ENCODE measurements around the gene CASKIN1. TPM values are rescaled to one million over a fixed set of nuclear protein-coding genes. Genes with fewer than 3 reads are reported as not detected.
A peak's percentile ranks its signal among the peaks of the same experiment; 100 is the strongest.

The CASKIN1 gene
- total RNA-seq, 4 donors from 2014 or later = under 0.01 to 0.14 TPM; not detected in 2

DNA sequence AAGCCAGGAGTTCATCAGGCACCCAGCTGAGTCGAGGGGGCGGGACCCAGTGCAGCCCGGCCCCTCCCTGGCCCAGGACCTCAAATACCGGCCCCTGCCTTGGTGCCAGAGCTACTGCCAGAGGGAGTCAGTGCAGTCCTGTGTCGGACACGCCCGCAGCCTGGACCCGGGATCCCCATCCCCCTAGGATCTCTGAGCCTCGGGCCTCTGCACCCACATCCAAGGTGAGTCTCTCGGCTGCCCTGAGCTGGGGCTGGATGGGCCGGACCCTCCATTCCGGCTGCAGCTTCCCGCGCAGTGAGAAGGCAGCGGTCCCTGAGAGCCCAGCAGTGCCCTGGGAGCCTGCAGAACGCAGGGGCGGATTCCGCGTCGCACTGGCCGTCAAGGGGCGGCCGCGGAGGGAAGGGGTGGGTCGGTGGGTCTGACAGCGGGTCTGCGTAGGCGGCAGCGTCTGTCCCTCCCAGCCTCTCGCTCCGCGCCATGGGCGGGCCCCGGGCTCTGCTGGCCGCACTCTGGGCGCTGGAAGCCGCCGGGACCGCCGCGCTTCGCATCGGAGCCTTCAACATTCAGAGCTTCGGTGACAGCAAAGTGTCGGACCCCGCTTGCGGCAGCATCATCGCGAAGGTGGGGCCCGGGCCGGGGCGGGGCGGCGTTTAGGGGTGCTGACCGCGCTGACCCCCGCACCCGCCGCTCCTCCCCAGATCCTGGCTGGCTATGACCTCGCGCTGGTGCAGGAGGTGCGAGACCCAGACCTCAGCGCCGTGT is 40.1 kb upstream of the CASKIN1 start, which contains the start of gene DNASE1L2:
TSS of gene DNASE1L2 (plus strand) at position 108 of the 765 bp plus-strand sequence. CDS start at position 481, 373 bp downstream.
- intact Hi-C loops (cut with DNase I; ENCODE audit: low total_unique reads) = loop anchor here (10.0 kb wide), 1 partner anchor 232 kb away; the partner anchor contains the start of gene ZNF598
- DNase-seq = no peak
- H3K27ac ChIP-seq = no peak within 1 kb of the TSS
- peaks cover 13 to 38% (median 23%) of the 10 kb centered on the region in 4 donors for H3K4me1 ChIP-seq
- H3K9me3 ChIP-seq = no peaks in the 10 kb centered on the region
- in situ Hi-C loops (cut with MboI; ENCODE audit: low pct_ligation_motif_present in 1 of 4, low pct_unique_long_range_greater_than_20kb in 1 of 4, low sequenced_read_pairs in 3 of 4) = no loop called here
- TF ChIP-seq EP300 (IDR thresholded peaks at IDR 0.05; ENCODE audit: low read depth) (no peak), POLR2A (IDR thresholded peaks at IDR 0.05) (no peak), POLR2AphosphoS5 (IDR thresholded peaks at IDR 0.05) (no peak)
- TF ChIP-seq, protein P1, sequence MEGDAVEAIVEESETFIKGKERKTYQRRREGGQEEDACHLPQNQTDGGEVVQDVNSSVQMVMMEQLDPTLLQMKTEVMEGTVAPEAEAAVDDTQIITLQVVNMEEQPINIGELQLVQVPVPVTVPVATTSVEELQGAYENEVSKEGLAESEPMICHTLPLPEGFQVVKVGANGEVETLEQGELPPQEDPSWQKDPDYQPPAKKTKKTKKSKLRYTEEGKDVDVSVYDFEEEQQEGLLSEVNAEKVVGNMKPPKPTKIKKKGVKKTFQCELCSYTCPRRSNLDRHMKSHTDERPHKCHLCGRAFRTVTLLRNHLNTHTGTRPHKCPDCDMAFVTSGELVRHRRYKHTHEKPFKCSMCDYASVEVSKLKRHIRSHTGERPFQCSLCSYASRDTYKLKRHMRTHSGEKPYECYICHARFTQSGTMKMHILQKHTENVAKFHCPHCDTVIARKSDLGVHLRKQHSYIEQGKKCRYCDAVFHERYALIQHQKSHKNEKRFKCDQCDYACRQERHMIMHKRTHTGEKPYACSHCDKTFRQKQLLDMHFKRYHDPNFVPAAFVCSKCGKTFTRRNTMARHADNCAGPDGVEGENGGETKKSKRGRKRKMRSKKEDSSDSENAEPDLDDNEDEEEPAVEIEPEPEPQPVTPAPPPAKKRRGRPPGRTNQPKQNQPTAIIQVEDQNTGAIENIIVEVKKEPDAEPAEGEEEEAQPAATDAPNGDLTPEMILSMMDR (IDR thresholded peaks at IDR 0.05) = no peak
- peaks cover 0 to 38% (median 9%) of the 10 kb centered on the region in 4 donors for H3K36me3 ChIP-seq
- WGBS, 2 donors (ENCODE audit: low coverage in 1 of 2) = 27% methylated on average over 39 of the region's 64 CpGs; no CpG with 5 or more reads in 1 of the 2 donors
- H3K27me3 ChIP-seq = peaks cover 36% of the 10 kb centered on the region
- peak within 1 kb of the TSS in 2 of 4 donors; percentile 4 to 12 for H3K4me3 ChIP-seq

DNA sequence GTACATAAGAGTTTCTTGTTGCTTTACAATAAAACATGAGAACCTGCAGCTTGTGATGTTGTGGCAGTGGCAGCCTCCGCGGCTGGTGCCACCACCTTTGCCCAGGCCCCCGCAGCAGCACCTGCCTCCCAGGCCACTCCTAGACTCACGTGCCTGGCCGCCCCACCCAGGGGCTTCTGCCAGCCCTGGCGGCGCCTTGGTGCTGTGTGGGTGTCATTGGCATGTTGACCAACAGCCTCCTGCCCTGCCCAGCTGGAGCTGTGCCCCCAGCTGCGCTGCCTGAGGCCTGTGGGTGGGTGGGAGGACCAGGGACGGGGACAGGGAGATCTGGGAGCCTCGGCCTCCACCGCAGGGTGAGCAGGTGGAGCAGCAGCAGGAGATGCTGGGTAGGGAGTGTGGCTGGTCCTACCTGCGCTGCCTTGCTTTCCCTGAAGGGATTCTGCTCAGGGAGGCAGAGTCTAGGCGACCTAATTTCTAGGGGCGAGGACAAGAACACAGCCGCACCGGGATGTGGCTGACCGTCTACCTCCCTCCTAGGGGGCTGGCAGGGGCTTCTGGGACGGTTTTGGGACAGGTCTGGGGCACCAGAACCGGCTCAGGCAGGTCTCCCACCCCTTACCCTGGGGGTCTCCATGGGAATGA is 39.4 kb upstream of the CASKIN1 start:
- Histone ChIP-seq H3K27ac (no peak overlapping the region), H3K4me1 (peaks cover 13 to 38% (median 23%) of the 10 kb centered on the region in 4 donors), H3K36me3 (peaks cover 0 to 42% (median 9%) of the 10 kb centered on the region in 4 donors), H3K4me3 (no peak overlapping the region), H3K27me3 (peaks cover 36% of the 10 kb centered on the region), H3K9me3 (no peaks in the 10 kb centered on the region)
- intact Hi-C loops (cut with DNase I; ENCODE audit: low total_unique reads) = loop anchor here (10.0 kb wide), 1 partner anchor 231 kb away; the partner anchor contains the start of gene ZNF598
- DNase-seq = no peak
- 64% methylated on average over 19 of the region's 19 CpGs; no CpG with 5 or more reads in 1 of the 2 donors for WGBS, 2 donors (ENCODE audit: low coverage in 1 of 2)
- in situ Hi-C loops (cut with MboI; ENCODE audit: low pct_ligation_motif_present in 1 of 4, low pct_unique_long_range_greater_than_20kb in 1 of 4, low sequenced_read_pairs in 3 of 4) = no loop called here
- TF ChIP-seq EP300 (IDR thresholded peaks at IDR 0.05; ENCODE audit: low read depth) = no peak
- TF ChIP-seq POLR2AphosphoS5 (IDR thresholded peaks at IDR 0.05) = no peak
- no peak for TF ChIP-seq POLR2A (IDR thresholded peaks at IDR 0.05)
- TF ChIP-seq, protein P1 (IDR thresholded peaks at IDR 0.05) = no peak

DNA sequence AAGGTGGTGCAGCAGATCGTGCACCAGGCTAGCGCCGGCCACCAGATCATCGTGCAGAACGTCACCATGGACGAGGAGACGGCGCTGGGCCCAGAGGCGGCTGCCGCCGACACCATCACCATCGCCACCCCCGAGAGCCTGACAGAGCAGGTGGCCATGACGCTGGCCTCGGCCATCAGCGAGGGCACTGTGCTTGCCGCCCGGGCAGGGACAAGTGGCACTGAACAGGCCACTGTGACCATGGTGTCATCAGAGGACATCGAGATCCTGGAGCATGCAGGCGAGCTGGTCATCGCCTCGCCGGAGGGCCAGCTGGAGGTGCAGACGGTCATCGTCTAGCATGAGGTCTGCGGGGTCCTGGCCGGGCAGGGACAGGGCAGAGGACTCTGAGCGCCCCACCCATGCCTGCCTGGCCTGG is 38.8 kb upstream of the CASKIN1 start:
- Histone ChIP-seq H3K4me1 (peaks cover 13 to 38% (median 23%) of the 10 kb centered on the region in 4 donors), H3K27ac (no peak overlapping the region), H3K9me3 (no peaks in the 10 kb centered on the region), H3K36me3 (peaks cover 0 to 42% (median 9%) of the 10 kb centered on the region in 4 donors), H3K4me3 (no peak overlapping the region), H3K27me3 (peaks cover 36% of the 10 kb centered on the region)
- no peak for TF ChIP-seq POLR2AphosphoS5 (IDR thresholded peaks at IDR 0.05)
- TF ChIP-seq, protein P1 (IDR thresholded peaks at IDR 0.05) = no peak
- no peak for TF ChIP-seq POLR2A (IDR thresholded peaks at IDR 0.05)
- TF ChIP-seq EP300 (IDR thresholded peaks at IDR 0.05; ENCODE audit: low read depth) = no peak
- 89% methylated on average over 10 of the region's 28 CpGs; no CpG with 5 or more reads in 1 of the 2 donors for WGBS, 2 donors (ENCODE audit: low coverage in 1 of 2)
- in situ Hi-C loops (cut with MboI; ENCODE audit: low pct_ligation_motif_present in 1 of 4, low pct_unique_long_range_greater_than_20kb in 1 of 4, low sequenced_read_pairs in 3 of 4) = no loop called here
- intact Hi-C loops (cut with DNase I; ENCODE audit: low total_unique reads) = loop anchor here (10.0 kb wide), 1 partner anchor 230 kb away; the partner anchor contains the start of gene ZNF598
- no peak for DNase-seq

DNA sequence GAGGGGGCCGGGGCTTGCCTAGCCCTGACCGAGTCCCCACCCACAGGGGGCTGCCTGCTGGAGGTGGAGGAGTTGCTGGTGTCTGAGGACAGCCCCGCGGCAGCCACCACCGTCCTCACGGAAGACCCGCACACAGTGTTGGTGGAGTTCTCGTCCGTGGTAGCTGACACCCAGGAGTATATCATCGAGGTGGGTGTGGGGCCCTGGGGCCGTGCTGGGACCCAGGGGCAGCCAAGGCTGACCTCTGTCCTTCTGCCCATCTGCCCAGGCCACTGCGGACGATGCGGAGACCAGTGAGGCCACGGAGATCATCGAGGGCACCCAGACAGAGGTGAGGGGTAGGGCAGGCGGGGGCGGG is 38.4 kb upstream of the CASKIN1 start:
- in situ Hi-C loops (cut with MboI; ENCODE audit: low pct_ligation_motif_present in 1 of 4, low pct_unique_long_range_greater_than_20kb in 1 of 4, low sequenced_read_pairs in 3 of 4) (no loop called here), intact Hi-C loops (cut with DNase I; ENCODE audit: low total_unique reads) (loop anchor here (10.0 kb wide), 1 partner anchor 230 kb away; the partner anchor contains the start of gene ZNF598)
- DNase-seq = no peak
- H3K4me1 ChIP-seq = peaks cover 13 to 38% (median 23%) of the 10 kb centered on the region in 4 donors
- no peak overlapping the region for H3K27ac ChIP-seq
- WGBS, 2 donors (ENCODE audit: low coverage in 1 of 2) = 86% methylated on average over 11 of the region's 18 CpGs; no CpG with 5 or more reads in 1 of the 2 donors
- H3K27me3 ChIP-seq = peaks cover 36% of the 10 kb centered on the region
- TF ChIP-seq POLR2AphosphoS5 (IDR thresholded peaks at IDR 0.05) (no peak), POLR2A (IDR thresholded peaks at IDR 0.05) (no peak), EP300 (IDR thresholded peaks at IDR 0.05; ENCODE audit: low read depth) (no peak)
- TF ChIP-seq, protein P1 (IDR thresholded peaks at IDR 0.05) = no peak
- no peak overlapping the region for H3K4me3 ChIP-seq
- peaks cover 0 to 44% (median 10%) of the 10 kb centered on the region in 4 donors for H3K36me3 ChIP-seq
- no peaks in the 10 kb centered on the region for H3K9me3 ChIP-seq
